T-helper 1 cell treated with Interleukin-12 subunit alpha and Interleukin-12 subunit beta and Interleukin-4 antibody, amounts not matched to agents 30 ng/mL and 1 ng/mL, for 36 hours (primary cell): ENCODE measurements around the gene ING5. TPM values are rescaled to one million over a fixed set of nuclear protein-coding genes. Genes with fewer than 3 reads are reported as not detected.

Experiments used
- intact Hi-C: fragments of 100-400 bp; cut with micrococcal nuclease; formaldehyde crosslinking; loops from one replicate; pipeline ENCODE4 v1.15.1; 2024
- total RNA-seq: library from RNA; stranded (reverse); gene quantifications from 2 replicates; pipeline ENCODE4 v1.2.3, GENCODE V29; 2022

The ING5 gene
- total RNA-seq, 1 donor from 2014 or later: 25.3 TPM

DNA sequence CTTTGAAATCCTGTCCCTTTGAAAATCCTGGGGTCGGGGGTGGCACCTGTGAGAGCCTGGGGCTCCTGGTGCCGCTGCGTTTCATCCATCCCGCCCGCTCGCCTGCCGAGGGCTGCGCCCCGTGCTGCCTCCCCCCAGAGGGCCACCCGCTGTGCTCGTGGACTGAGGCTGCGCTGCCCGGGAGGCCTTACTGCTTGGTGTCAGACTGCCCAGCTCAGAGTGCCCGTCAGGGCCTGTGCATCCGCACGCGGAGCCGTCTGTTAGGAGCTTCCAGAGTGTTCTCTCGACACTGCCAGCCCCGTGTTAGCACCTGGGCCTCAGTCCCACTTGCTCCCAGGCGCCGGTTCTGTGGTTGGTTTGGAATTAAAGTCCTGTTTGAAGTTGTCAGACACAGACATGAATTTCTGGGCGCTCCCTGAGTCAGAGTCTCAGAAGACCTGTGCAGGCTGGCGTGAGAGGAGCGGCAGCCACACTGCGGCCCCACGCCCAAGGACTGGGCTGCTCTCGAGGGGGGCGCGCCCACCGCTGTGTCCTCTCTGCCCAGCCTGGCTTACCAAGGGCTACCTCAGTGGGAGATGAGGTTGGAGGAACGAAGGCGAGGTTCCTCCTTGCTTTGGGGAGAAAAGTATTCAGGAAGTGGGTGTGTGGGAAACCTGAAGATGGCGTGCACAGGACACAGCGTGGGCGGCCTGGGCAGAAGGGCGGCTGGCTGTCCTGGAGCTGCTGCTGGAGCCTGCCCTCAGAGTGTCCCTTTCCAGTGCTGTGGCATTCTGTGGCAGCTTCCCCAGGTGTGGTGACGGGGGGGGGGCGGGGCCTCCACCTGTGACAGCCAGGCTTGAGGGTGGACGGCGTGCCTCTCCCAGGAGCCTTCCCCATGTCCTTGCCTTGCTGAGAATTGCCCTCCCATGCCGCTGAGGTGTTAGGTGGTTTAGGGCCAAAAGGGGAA is 29.3 kb upstream of the ING5 start:
- intact Hi-C loops: no loop called here

GRCh38 chr2:241673189-241673663 is 28.6 kb upstream of the ING5 start:
- intact Hi-C loops: no loop called here

- intact Hi-C loops: no loop called here
Observed at GRCh38 chr2:241673797-241674725, 27.8 kb upstream of the ING5 start.

DNA sequence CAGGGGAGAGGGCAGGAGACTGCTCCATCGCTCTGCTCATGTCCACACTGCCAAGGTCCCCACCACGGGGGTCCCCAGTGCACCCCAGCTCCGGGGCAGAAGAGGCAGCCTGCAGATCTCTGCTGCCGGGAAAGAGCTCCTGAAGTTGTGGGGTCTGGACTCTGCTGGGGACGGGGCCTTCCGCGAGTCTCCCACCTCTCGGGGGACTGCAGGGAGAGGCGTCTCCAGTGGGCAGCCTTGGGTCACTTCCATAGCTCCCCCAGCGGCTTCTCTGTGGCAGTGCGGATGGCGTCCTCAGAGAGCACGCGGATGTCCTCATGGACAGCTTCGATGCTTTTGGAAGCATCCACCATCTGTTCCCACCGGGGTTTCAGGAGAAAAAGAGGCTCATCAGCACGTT is 26.0 kb upstream of the ING5 start:
- intact Hi-C loops: no loop called here

DNA sequence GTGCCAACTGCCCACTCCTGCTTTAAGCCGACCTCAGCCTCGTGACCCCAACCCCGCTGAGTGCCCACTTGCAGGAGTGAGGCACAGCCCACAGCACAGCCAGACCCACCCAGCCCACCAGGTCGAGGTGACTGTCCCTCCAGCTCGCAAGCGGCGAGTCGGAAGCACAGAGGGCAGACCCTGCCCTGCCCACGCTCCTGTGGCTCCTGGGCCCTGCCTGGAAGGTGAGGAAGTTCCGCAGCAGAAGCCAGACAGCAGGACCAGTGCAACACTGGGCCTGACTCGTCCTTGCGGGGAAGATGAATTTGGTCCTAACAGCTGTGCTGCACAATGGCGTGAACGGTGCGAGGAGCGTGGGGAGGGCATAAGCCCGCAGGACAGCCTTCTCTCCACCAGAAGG is 25.2 kb upstream of the ING5 start:
- intact Hi-C loops: no loop called here

DNA sequence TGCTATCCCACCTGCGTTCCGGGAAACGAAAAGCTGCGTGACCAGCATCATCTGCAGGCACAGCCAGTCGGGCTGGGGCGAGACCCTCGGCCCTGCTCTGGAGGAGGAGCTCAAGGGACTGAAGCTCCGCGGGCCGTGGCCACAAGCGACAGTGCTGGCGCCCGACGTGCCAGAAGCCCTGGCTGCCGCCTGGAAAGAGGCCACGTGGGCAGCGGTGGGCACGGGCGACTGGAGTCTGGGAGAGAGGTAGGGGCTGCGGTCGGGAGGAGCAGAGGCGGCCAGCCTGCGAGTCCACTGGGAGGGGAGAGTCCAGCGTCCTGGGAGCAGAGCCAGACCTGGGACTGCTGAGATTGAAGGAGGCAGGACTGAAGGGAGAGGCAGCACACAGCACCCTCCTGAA is 24.4 kb upstream of the ING5 start:
- intact Hi-C loops: no loop called here

DNA sequence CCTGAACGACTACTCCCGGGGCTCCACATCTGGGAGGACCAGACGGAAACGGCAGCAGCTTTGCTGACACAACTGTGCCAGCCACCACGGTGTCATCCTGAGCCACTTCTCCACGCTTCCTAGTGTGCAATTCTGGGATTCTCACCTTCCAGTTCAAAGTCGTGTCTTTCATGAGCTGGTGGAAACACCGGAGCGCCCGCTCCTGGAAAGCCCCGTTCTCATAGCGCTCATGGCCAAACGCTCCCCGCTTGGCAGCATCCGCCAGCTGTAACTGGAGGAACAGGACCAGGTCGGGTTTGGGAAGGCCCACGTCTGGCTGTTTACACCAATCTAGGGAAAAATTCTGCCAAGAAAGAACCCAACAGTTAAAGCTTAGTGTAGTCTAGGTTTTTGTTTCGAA is 23.5 kb upstream of the ING5 start:
- intact Hi-C loops: no loop called here

GRCh38 chr2:241678784-241679540 is 22.9 kb upstream of the ING5 start:
- intact Hi-C loops: no loop called here

- intact Hi-C loops: no loop called here
Observed at GRCh38 chr2:241680044-241680443, 21.8 kb upstream of the ING5 start.

- intact Hi-C loops: no loop called here
Observed at GRCh38 chr2:241680827-241681599, 20.8 kb upstream of the ING5 start.

DNA sequence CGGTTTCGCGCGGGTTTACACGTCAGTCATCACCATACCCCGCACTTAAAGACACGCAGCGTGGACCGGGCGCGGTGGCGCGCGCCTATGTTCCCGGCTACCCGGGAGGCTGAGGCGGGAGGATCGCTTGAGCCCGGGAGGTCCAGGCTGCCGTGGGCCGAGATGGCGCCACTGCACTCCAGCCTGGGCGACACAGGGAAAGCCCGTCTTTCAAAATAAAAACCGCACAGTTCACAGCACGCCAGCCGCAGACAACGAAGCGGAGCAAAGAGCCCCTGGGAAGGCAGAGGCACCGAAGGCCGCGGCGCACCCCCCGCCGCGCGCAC is 15.6 kb upstream of the ING5 start:
- intact Hi-C loops: loop anchor here (1.0 to 5.0 kb wide), 11 partner anchors 16 to 537 kb away; partner anchors contain the start of genes D2HGDH, HDLBP, ING5 and PASK

DNA sequence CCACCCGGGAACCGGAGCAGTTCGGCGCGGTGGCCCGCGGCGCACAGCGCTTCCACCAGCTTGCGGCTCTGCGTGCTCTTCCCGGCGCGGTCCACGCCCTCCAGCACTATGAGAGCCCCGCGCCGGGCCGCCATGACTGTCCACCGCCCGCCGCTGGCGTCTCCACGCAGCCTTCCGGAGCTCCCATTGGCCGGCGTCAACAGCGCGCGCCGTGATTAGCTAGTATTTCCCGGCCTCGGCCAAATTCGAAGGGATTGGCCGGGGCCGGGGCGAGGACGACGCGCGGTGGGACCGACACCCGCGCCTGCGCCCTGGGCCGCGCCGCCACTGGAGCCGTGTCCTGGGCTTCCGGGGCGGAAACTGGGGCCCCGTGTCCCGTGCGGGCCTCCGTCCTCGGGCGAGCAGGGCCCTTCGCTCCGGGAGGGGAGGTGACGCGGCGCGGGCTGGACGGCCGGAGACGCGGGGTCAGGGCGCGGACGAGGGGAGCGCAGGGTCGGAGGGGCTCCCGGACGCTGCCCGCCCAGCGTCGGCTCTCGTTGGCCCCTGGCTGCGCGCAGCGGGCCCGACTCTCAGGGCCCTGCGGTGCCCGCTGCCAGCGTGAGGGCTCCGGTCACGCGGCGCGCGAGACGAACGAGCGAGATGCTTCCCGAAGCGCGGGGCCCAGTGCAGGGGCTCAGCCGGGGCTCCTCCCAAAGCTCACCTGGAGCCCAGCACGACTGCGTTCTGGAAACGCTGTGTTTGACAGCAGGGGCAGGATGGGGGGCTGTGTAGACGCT is 15.0 kb upstream of the ING5 start, which contains the start of gene DTYMK:
DTYMK (minus strand) TSS at position 166 of the 776 bp plus-strand sequence; CDS start at position 134, 32 bp downstream.
- intact Hi-C loops: loop anchor here (1.0 to 5.0 kb wide), 12 partner anchors 15 to 1126 kb away; partner anchors contain the start of genes D2HGDH, HDLBP, ING5 and PASK

DNA sequence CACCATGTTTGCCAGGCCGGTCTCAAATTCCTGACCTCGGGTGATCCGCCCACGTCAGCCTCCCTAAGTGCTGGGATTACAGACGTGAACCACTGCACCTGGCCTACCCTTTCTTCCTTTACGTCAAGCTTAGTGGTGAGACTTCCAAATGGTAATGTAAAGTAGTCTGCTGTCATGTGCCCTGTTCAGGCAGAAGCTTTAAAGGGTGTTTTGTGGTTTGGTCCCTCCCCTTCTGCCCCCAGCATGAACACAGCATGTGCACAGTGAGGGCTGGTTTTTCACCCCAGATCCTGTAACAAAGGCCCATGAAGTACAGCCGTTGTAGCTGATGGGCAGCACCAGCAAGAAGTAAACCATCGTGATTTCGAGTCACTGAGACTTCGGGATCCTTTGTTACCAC is 12.5 kb upstream of the ING5 start:
- intact Hi-C loops: loop anchor here (5.0 kb wide), 2 partner anchors 247 to 398 kb away; no protein-coding TSS in a partner anchor

DNA sequence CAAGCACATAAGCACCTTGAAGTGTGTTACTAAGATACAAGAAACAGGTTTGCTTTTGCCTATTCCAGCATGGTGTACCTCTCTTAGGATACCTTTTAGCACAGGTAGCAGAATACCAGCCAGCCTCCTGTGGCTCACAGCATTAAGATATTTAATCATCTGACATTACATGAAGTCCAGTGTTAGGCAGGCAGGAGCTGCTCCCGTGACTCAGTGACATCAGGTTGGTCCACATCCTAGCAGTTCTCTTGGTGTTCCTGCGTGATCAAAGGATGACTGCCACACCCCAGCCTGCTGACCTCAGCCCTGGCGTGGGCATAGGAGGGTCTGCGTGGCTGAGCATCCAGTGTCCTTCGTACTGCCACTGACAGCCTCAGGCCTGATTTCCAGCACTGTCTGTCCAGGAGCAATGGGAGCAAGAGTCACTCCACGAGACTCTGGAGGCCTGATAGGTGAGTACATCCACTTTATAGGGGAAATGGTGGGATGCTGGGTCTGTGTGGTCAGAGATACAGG is 11.6 kb upstream of the ING5 start:
- intact Hi-C loops: no loop called here

DNA sequence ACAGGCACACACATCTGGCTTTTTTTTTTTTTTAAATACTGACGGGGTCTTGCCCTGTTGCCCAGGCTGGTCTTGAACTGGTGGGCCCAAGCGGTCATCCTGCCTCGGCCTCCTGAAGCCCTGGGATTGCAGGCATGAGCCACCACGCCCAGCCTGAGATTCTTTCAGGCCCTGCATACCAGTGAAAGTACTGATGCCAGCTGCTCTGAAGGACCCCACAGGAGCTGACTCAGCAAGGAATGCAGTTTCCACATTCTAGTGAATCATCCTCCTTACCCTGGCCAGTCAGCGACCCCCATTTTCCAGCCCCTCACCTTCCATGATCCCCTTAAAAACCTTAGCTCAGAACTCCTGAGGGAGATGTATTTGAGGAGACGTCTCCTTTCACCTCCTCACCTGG is 9.4 kb upstream of the ING5 start:
- intact Hi-C loops: no loop called here

DNA sequence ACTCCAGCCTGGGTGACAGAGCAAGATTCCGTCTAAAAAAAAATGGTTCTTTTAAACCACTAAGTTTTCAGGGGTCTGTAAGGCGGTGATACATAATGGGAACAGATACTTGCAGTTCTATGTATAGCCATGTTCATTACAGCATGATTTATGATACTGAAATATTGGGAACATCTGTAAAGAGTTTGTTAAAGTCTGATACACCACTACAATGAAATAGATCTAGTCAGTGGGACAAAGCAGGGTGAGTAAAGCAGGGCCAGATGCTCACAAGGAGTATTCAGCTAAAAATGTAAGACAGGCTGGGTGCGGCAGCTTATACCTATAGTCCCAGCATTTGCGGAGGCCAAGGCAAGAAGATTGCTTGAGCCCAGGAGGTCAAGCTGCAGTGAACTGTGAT is 6.2 kb upstream of the ING5 start:
- intact Hi-C loops: no loop called here

DNA sequence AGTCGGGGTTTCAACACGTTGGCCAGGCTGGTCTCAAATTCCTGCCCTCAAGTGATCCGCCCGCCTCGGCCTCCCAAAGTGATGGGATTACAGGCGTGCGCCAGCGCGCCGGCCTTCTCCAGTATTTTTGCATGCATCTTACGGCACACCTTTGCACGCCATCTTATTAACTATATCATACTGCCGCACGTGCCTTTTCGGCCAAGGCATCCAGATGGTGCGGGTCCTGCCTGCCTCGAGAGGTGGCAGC is 765 bp upstream of the ING5 start:
- intact Hi-C loops: loop anchor here (1.0 to 5.0 kb wide), 5 partner anchors 64 to 1264 kb away; partner anchors contain the start of genes ATG4B, DUSP28, GPC1 and PDCD1

DNA sequence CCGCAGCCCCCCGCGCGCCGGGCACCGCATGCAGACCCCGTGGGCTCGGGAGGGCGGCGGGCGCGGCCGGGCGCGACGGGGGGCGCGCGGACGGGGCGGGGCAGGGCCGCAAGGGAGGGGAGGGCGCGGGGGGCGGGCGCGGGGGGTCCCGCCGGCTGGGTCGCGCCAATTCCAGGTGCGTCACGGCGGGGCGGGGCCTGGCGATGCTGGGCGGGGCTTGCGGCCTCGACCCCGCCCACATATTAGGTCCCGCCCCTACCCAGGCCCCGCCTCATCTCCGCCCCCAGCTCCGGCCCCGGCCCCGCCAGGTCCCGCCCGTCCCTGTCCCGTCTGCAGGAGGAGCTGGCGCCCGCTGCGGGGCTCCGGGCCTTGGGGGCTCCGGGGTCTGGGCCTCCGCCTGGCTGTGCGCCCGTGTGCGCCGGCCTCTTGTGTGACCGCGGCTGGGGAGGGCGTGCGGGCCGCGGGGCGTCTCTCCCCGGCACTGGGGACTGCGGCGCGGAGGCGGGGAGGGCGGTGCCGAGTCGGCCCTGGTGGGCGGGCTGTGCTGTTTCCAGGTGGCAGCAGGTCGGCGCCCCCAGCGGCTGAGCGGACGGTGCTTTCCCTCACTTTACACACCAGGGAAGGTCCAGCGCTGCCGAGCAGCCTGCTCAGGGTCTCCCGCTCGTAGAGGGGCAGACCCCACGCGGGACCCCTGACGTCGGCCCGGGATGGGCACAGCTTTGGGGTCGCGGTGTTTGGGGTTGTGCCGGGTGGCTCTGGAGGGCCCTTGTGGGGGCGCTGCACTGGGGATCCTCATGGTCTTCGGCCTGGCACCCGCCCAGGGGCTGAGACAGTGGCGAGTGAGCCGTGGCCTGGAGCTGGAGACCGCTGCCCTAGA is 554 bp downstream of the ING5 start:
- intact Hi-C loops: loop anchor here (1.0 to 5.0 kb wide), 10 partner anchors 16 to 1265 kb away; partner anchors contain the start of genes D2HGDH, DTYMK, FARP2 and GPC1
